Mesothelial cell of epicardium (in vitro differentiated cells): Measurements from ENCODE around the gene SLC43A3. TPM values are rescaled to one million over a fixed set of nuclear protein-coding genes. Genes with fewer than 3 reads are reported as not detected.

Experiments
- DNase-seq, 2 experiments: peaks; one replicate each; pipeline ENCODE4 v3.0.0; 2021; ENCODE audit warnings: low spot score in 2 of 2; ENCODE audit not compliant: unreplicated experiment in 2 of 2
- H3K27ac Mint-ChIP-seq: 2 replicates; pipeline ENCODE4 v1.8.0; 2021; ENCODE audit warnings: mixed read lengths
- H3K27me3 Mint-ChIP-seq: 2 replicates; pipeline ENCODE4 v1.8.0; 2021; ENCODE audit warnings: low read depth, mixed read lengths
- H3K36me3 Mint-ChIP-seq: 2 replicates; pipeline ENCODE4 v1.8.0; 2021; ENCODE audit warnings: mixed read lengths
- H3K4me1 Mint-ChIP-seq: 2 replicates; pipeline ENCODE4 v1.8.0; 2021; ENCODE audit warnings: mixed read lengths
- H3K4me3 Mint-ChIP-seq: 2 replicates; pipeline ENCODE4 v1.8.0; 2021; ENCODE audit warnings: mild to moderate bottlenecking, moderate library complexity, mixed read lengths
- H3K9me3 Mint-ChIP-seq: 2 replicates; pipeline ENCODE4 v1.8.0; 2021; ENCODE audit warnings: mixed read lengths
- total RNA-seq: library from RNA; stranded (reverse); gene quantifications from 3 replicates; pipeline ENCODE4 v1.2.1, GENCODE V29; 2021
- TF ChIP-seq, protein P1 (sequence below): fragments of 200-600 bp; sonication (generic); IDR thresholded peaks from one replicate; pipeline ENCODE4 v1.5.0; 2021; ENCODE audit warnings: antibody characterized with exemption; ENCODE audit not compliant: unreplicated experiment

SLC43A3 gene
- total RNA-seq, 1 donor from 2014 or later: 11.8 TPM

DNA sequence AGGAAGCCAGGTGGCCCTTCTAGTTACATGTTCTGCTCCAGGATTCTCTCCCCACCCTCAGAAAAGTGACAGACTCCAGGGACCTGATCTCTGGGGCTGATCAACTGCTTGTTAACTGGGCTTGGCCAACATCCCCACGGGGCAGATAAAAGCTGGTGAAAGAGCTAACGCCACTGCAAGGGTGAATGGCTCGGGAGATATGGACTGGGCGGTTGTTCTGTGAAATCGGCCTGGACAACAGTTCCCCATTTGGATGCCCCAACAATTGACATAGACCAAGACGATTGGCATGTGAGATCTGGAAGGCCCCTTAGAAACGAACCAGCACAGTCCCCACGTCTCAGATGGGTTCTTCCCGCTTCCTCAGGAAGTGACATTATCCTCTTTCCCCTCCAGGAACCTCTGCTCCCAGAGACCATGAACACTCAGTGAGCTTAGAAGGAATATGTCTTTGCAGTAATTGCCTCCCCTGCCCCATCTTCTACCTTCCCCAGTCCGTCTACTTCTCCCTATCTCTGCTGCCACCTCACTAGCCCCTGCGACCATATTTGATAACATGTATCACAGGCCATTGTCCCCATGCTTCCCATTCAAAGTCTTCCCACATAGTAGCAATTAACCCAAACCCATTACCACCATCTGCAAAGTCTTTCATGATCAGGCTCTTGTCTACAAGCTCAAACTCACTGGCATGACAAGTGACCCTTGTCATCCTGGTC, 30.9 kb downstream of the SLC43A3 start:
- TF ChIP-seq, protein P1, sequence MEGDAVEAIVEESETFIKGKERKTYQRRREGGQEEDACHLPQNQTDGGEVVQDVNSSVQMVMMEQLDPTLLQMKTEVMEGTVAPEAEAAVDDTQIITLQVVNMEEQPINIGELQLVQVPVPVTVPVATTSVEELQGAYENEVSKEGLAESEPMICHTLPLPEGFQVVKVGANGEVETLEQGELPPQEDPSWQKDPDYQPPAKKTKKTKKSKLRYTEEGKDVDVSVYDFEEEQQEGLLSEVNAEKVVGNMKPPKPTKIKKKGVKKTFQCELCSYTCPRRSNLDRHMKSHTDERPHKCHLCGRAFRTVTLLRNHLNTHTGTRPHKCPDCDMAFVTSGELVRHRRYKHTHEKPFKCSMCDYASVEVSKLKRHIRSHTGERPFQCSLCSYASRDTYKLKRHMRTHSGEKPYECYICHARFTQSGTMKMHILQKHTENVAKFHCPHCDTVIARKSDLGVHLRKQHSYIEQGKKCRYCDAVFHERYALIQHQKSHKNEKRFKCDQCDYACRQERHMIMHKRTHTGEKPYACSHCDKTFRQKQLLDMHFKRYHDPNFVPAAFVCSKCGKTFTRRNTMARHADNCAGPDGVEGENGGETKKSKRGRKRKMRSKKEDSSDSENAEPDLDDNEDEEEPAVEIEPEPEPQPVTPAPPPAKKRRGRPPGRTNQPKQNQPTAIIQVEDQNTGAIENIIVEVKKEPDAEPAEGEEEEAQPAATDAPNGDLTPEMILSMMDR: no peak
- H3K27ac Mint-ChIP-seq: no peak overlapping the region
- no peaks in the 10 kb centered on the region for H3K9me3 Mint-ChIP-seq
- no peak overlapping the region for H3K4me3 Mint-ChIP-seq
- peaks cover 35% of the 10 kb centered on the region for H3K27me3 Mint-ChIP-seq
- H3K4me1 Mint-ChIP-seq: no peaks in the 10 kb centered on the region
- H3K36me3 Mint-ChIP-seq: no peaks in the 10 kb centered on the region
- DNase-seq: no peak

DNA sequence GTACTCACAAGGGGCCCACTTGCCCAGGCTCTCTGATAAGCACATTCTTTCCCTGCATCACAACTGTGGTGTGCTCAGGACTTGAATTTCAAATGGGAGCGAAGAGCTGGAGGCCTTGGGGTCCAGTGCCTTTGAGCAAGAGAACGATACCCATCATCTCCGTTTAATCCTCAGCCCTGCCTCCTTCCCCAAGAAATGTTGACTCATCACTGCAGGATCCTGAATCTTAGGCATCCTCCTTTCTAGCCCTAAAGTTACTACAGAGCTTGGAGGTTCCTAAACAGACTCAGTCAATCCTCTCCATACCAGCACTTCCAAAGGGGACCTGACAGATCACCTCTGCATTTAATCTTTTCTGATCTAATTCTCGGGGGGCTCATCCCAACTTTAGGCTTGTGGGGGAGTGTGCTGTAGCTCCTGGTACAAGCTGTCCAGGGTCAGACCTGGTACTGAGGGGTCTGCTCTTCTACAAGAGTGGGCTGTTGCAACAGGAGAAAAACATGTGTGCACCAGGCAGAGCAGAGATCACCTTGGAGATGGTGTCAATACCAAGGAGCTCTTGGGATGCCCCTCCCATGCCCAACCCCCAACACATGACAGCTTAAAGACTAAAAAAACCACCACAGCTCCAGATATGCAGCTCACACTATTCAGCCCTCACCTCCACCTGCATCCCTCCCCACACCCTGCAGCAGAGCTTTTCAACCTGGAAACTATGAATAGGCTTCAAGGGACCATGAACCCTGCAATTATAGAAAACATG, 32.5 kb downstream of the SLC43A3 start:
- TF ChIP-seq, protein P1: no peak
- Mint-ChIP-seq H3K4me3 (no peak overlapping the region), H3K9me3 (no peaks in the 10 kb centered on the region), H3K36me3 (no peaks in the 10 kb centered on the region), H3K4me1 (no peaks in the 10 kb centered on the region), H3K27ac (no peak overlapping the region), H3K27me3 (peaks cover 47% of the 10 kb centered on the region)
- no peak for DNase-seq

GRCh38 chr11:57392763-57393105, 34.2 kb downstream of the SLC43A3 start:
- Mint-ChIP-seq H3K4me3 (no peak overlapping the region), H3K9me3 (no peaks in the 10 kb centered on the region), H3K4me1 (no peaks in the 10 kb centered on the region), H3K36me3 (no peaks in the 10 kb centered on the region), H3K27ac (no peak overlapping the region), H3K27me3 (peaks cover 60% of the 10 kb centered on the region)
- TF ChIP-seq, protein P1: no peak
- DNase-seq: no peak

DNA sequence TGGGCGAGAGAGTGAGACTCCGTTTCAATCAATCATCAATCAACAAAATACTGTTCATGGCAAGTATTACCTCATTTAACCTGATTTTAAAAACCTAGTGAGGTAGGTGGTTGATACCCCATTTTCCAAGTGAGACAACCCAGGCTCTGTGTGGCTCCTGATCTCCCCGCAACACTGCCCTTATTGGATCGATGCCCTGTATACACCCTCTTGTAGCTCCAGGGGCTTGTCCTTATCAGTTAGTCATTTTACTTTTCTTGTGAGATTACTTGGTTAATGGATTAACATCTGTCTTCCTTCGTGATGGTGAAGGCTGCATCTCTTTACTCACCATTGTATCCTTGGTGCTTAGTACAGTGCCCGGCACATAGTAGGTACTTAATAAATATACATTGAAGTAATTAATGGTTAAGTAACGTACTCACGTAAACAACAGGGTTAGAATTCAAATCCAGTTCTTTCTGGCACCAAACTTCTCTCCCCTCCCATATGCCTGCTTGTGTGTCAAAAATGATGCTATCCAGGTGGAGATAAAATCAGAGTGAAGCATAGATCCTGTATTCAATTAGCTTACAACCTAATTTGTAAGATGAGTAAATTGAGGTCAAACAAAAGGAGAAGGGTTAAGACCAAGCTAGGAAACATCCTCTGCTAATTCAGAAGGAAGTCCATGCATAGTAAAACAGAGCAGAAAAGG, 34.7 kb downstream of the SLC43A3 start:
- Mint-ChIP-seq H3K27me3 (peaks cover 64% of the 10 kb centered on the region), H3K4me1 (no peaks in the 10 kb centered on the region), H3K36me3 (no peaks in the 10 kb centered on the region), H3K9me3 (no peaks in the 10 kb centered on the region), H3K4me3 (no peak overlapping the region), H3K27ac (no peak overlapping the region)
- DNase-seq: no peak
- TF ChIP-seq, protein P1: no peak

DNA sequence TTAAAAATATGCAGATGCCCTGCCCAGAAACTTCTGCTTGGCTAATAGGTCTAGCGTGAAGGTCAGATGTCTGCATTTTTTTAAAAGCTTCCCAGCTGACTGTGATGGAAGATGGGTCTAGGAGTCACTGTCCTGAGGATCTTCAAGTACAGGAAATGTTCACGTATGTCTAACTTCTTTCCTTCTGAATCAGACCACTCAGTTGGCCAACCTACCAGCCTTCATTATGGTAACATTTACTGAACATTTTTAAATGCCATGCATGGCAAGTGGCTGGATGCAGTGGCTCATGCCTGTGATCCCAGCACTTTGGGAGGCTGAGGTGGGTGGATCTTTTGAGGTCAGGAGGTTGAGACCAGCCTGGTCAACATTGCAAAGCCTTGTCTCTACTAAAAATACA, 35.4 kb downstream of the SLC43A3 start:
- no peak for DNase-seq
- Mint-ChIP-seq H3K27me3 (peaks cover 68% of the 10 kb centered on the region), H3K4me1 (no peaks in the 10 kb centered on the region), H3K4me3 (no peak overlapping the region), H3K27ac (no peak overlapping the region), H3K36me3 (no peaks in the 10 kb centered on the region), H3K9me3 (no peaks in the 10 kb centered on the region)
- TF ChIP-seq, protein P1: no peak
